HEK293 (cell line): Measurements from ENCODE around the gene HAO2.

Experiments
- CTCF ChIA-PET: fragments of 350-600 bp; formaldehyde crosslinking; extraction: SDS; loops from one replicate; lab custom pipeline; 2021; ENCODE audit warnings: antibody characterized with exemption; lab: Yijun Ruan, JAX
- POLR2A ChIA-PET: fragments of 300-600 bp; formaldehyde crosslinking; extraction: SDS; loops from one replicate; lab custom pipeline; 2020; ENCODE audit warnings: antibody characterized with exemption, inconsistent platforms; lab: Yijun Ruan, JAX
- H3K27ac ChIP-seq: fragments of 200-500 bp; sonication (Bioruptor generic); 2 replicates; pipeline ENCODE4 v1.5.1; 2014; ENCODE audit warnings: low read depth, low read length, control low read depth, inconsistent platforms; ENCODE audit errors: extremely low read depth
- H3K36me3 ChIP-seq, 2 experiments: fragments of 200-500 bp in 1 of 2; sonication (Bioruptor generic) in 1 of 2; 1 replicate in 1 of 2; 2 replicates in 1 of 2; pipeline ENCODE4 v1.5.1; 2014 to 2017; ENCODE audit warnings: inconsistent platforms in 2 of 2, low read length in 2 of 2; ENCODE audit not compliant: control insufficient read depth in 2 of 2, insufficient read depth in 1 of 2
- H3K4me1 ChIP-seq: fragments of 200-500 bp; sonication (Bioruptor generic); 2 replicates; pipeline ENCODE4 v1.5.1; 2014; ENCODE audit warnings: mild to moderate bottlenecking, low read length, inconsistent platforms; ENCODE audit not compliant: control insufficient read depth, insufficient read depth
- H3K4me3 ChIP-seq: 2 replicates; pipeline ENCODE4 v1.5.1; 2011; ENCODE audit warnings: low read depth, mild to moderate bottlenecking, control low read depth, low read length, moderate library complexity
- H3K9me3 ChIP-seq: fragments of 200-500 bp; sonication (Bioruptor generic); 2 replicates; pipeline ENCODE4 v1.5.1; 2014; ENCODE audit warnings: low read depth, low read length, inconsistent platforms; ENCODE audit not compliant: control insufficient read depth, insufficient read depth
- GFI1B ChIP-seq: fragments of 450-650 bp; formaldehyde crosslinking; IDR thresholded peaks from 2 replicates; pipeline ENCODE4 v1.5.1; 2016; ENCODE audit warnings: missing biosample characterization, missing genetic modification characterization
- OVOL3 ChIP-seq: fragments of 450-650 bp; formaldehyde crosslinking; IDR thresholded peaks from 2 replicates; pipeline ENCODE4 v1.5.1; 2016; ENCODE audit warnings: missing biosample characterization, missing genetic modification characterization
- PRDM2 ChIP-seq: fragments of 450-650 bp; formaldehyde crosslinking; IDR thresholded peaks from 2 replicates; pipeline ENCODE4 v1.5.1; 2016; ENCODE audit warnings: missing biosample characterization, missing genetic modification characterization, borderline replicate concordance
- SP2 ChIP-seq: fragments of 450-650 bp; formaldehyde crosslinking; IDR thresholded peaks from 2 replicates; pipeline ENCODE4 v1.5.1; 2016; ENCODE audit warnings: missing biosample characterization, missing genetic modification characterization
- SP7 ChIP-seq: fragments of 450-650 bp; formaldehyde crosslinking; IDR thresholded peaks from 2 replicates; pipeline ENCODE4 v1.5.1; 2016; ENCODE audit warnings: missing biosample characterization, missing genetic modification characterization
- TCF7L2 ChIP-seq: IDR thresholded peaks from 2 replicates; pipeline ENCODE4 v1.6.1; 2011; ENCODE audit warnings: low read depth, mild to moderate bottlenecking, inconsistent platforms, low read length, moderate library complexity, borderline replicate concordance
- ZBTB1 ChIP-seq: fragments of 450-650 bp; formaldehyde crosslinking; IDR thresholded peaks from 2 replicates; pipeline ENCODE4 v1.5.1; 2016; ENCODE audit warnings: missing biosample characterization, missing genetic modification characterization
- ZBTB8A ChIP-seq: fragments of 450-650 bp; formaldehyde crosslinking; IDR thresholded peaks from 2 replicates; pipeline ENCODE4 v1.5.1; 2016; ENCODE audit warnings: missing biosample characterization, missing genetic modification characterization
- ZFP3 ChIP-seq: fragments of 450-650 bp; formaldehyde crosslinking; IDR thresholded peaks from 2 replicates; pipeline ENCODE4 v1.5.1; 2016; ENCODE audit warnings: low read depth, missing biosample characterization, missing genetic modification characterization
- ZIC2 ChIP-seq: fragments of 450-650 bp; formaldehyde crosslinking; IDR thresholded peaks from 2 replicates; pipeline ENCODE4 v1.5.1; 2016; ENCODE audit warnings: missing biosample characterization, missing genetic modification characterization
- ZNF175 ChIP-seq: fragments of 450-650 bp; formaldehyde crosslinking; IDR thresholded peaks from 2 replicates; pipeline ENCODE4 v1.5.1; 2016; ENCODE audit warnings: missing biosample characterization, missing genetic modification characterization
- ZNF184 ChIP-seq: fragments of 450-650 bp; IDR thresholded peaks from 2 replicates; pipeline ENCODE4 v1.5.1; 2018; ENCODE audit warnings: missing biosample characterization, mild to moderate bottlenecking, missing genetic modification characterization
- ZNF302 ChIP-seq: fragments of 450-650 bp; formaldehyde crosslinking; IDR thresholded peaks from 2 replicates; pipeline ENCODE4 v1.5.1; 2016; ENCODE audit warnings: missing biosample characterization, missing genetic modification characterization, low read depth
- ZNF354C ChIP-seq: fragments of 450-650 bp; formaldehyde crosslinking; IDR thresholded peaks from 2 replicates; pipeline ENCODE4 v1.5.1; 2016; ENCODE audit warnings: missing biosample characterization, missing genetic modification characterization, low read depth, borderline replicate concordance
- ZNF488 ChIP-seq: fragments of 450-650 bp; formaldehyde crosslinking; IDR thresholded peaks from 2 replicates; pipeline ENCODE4 v1.5.1; 2016; ENCODE audit warnings: missing biosample characterization, missing genetic modification characterization
- ZNF585B ChIP-seq: fragments of 450-650 bp; formaldehyde crosslinking; IDR thresholded peaks from 2 replicates; pipeline ENCODE4 v1.5.1; 2016; ENCODE audit warnings: missing biosample characterization, missing genetic modification characterization
- ZNF654 ChIP-seq: fragments of 450-650 bp; formaldehyde crosslinking; IDR thresholded peaks from 2 replicates; pipeline ENCODE4 v1.5.1; 2016; ENCODE audit warnings: low read depth, missing biosample characterization, missing genetic modification characterization
- ZNF707 ChIP-seq: fragments of 450-650 bp; formaldehyde crosslinking; IDR thresholded peaks from 2 replicates; pipeline ENCODE4 v1.5.1; 2016; ENCODE audit warnings: missing biosample characterization, missing genetic modification characterization
- TF ChIP-seq, protein P1 (sequence below): fragments of 450-650 bp; formaldehyde crosslinking; IDR thresholded peaks from 2 replicates; pipeline ENCODE4 v1.5.1; 2016; ENCODE audit warnings: missing biosample characterization, missing genetic modification characterization
- TF ChIP-seq, protein P2 (sequence below): IDR thresholded peaks from 2 replicates; pipeline ENCODE4 v1.6.1; 2011; ENCODE audit warnings: mild to moderate bottlenecking, low read depth, low read length, borderline replicate concordance

Gene HAO2

DNA sequence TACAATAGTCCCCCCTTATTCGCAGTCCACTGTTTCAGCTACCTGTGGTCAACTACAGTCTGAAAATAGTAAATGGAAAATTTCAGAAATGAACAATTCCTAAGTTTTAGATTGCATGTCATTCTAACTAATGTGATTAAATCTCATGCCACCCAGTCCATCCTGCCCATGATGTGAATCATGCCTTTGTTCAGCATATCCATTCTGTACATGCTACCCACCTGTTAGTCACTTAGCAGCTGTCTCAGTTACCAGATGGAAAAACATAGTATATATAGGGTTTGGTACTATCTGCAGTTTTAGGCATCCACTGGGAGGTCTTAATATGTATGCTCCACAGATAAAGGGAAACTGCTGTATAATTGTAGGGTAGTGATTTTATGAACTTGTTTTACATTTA, 16.6 kb upstream of the HAO2 start:
- Histone ChIP-seq H3K4me3 (no peak overlapping the region), H3K9me3 (no peaks in the 10 kb centered on the region), H3K4me1 (no peaks in the 10 kb centered on the region)
- TF ChIP-seq ZNF707 (tag by site-specific recombination), result no peak
- TF ChIP-seq, protein P1, sequence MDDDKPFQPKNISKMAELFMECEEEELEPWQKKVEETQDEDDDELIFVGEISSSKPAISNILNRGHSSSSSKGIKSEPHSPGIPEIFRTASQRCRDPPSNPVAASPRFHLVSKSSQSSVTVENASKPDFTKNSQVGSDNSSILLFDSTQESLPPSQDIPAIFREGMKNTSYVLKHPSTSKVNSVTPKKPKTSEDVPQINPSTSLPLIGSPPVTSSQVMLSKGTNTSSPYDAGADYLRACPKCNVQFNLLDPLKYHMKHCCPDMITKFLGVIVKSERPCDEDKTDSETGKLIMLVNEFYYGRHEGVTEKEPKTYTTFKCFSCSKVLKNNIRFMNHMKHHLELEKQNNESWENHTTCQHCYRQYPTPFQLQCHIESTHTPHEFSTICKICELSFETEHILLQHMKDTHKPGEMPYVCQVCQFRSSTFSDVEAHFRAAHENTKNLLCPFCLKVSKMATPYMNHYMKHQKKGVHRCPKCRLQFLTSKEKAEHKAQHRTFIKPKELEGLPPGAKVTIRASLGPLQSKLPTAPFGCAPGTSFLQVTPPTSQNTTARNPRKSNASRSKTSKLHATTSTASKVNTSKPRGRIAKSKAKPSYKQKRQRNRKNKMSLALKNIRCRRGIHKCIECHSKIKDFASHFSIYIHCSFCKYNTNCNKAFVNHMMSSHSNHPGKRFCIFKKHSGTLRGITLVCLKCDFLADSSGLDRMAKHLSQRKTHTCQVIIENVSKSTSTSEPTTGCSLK (tag by site-specific recombination), result no peak
- no peak for TF ChIP-seq ZNF184 (tag by site-specific recombination)
- TF ChIP-seq ZNF302 (tag by site-specific recombination), result no peak
- no peak for TF ChIP-seq OVOL3 (tag by site-specific recombination)
- TF ChIP-seq SP7 (tag by site-specific recombination), result no peak
- TF ChIP-seq ZBTB1 (tag by site-specific recombination), result no peak
- no peak for TF ChIP-seq ZNF488
- no peak for TF ChIP-seq ZNF654 (tag by site-specific recombination)
- TF ChIP-seq, protein P2, sequence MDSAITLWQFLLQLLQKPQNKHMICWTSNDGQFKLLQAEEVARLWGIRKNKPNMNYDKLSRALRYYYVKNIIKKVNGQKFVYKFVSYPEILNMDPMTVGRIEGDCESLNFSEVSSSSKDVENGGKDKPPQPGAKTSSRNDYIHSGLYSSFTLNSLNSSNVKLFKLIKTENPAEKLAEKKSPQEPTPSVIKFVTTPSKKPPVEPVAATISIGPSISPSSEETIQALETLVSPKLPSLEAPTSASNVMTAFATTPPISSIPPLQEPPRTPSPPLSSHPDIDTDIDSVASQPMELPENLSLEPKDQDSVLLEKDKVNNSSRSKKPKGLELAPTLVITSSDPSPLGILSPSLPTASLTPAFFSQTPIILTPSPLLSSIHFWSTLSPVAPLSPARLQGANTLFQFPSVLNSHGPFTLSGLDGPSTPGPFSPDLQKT, result no peak
- TF ChIP-seq TCF7L2, result no peak
- TF ChIP-seq ZNF585B (tag by site-specific recombination), result no peak
- no peak for TF ChIP-seq PRDM2 (tag by site-specific recombination)
- no peak for TF ChIP-seq ZBTB8A
- TF ChIP-seq, all 188 proteins: peak for 0
- no peaks in the 10 kb centered on the region for H3K36me3 ChIP-seq
- ChIA-PET POLR2A (no interaction called here), CTCF (interaction anchor here (1.1 kb wide), 1 partner anchor 76 kb away, joined by 3 read pairs; no protein-coding TSS in a partner anchor)
- H3K27ac ChIP-seq, result no peak overlapping the region

DNA sequence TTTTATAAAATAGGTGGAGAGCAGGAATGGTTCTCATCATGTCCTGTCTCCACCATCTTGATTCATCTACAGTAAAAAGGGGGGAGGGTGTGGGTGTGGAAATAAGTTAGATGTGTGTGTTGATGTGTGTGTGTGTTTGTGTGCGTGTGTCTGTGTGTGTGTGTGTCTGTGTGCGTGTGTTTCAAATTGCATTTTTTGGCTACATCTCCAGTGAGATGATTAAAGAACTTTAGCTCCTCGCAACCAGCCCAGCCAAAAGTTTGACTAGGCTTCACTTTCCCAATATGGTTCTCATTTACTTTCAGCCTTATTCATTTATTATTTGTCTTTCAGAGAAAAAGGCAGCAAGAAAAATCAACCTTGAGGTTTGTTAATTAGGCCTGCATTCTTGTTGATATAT, 14.7 kb upstream of the HAO2 start:
- CTCF ChIA-PET, result interaction anchor here (0.9 to 1.8 kb wide), 2 partner anchors 11 to 13 kb away, joined by 4 to 6 read pairs; no protein-coding TSS in a partner anchor
- Histone ChIP-seq H3K36me3 (no peaks in the 10 kb centered on the region), H3K4me1 (no peaks in the 10 kb centered on the region), H3K4me3 (no peak overlapping the region), H3K9me3 (no peaks in the 10 kb centered on the region), H3K27ac (no peak overlapping the region)
- POLR2A ChIA-PET, result no interaction called here
- TF ChIP-seq PRDM2 (tag by site-specific recombination), result no peak
- TF ChIP-seq ZIC2 (tag by site-specific recombination), result no peak
- no peak for TF ChIP-seq SP2 (tag by site-specific recombination)
- TF ChIP-seq ZFP3 (tag by site-specific recombination), result no peak
- TF ChIP-seq ZNF175 (tag by site-specific recombination), result no peak
- TF ChIP-seq GFI1B (tag by site-specific recombination), result no peak
- no peak for TF ChIP-seq ZNF354C (tag by site-specific recombination)
